ENCODE measurements around the gene BCAP31.

Gene BCAP31

DNA sequence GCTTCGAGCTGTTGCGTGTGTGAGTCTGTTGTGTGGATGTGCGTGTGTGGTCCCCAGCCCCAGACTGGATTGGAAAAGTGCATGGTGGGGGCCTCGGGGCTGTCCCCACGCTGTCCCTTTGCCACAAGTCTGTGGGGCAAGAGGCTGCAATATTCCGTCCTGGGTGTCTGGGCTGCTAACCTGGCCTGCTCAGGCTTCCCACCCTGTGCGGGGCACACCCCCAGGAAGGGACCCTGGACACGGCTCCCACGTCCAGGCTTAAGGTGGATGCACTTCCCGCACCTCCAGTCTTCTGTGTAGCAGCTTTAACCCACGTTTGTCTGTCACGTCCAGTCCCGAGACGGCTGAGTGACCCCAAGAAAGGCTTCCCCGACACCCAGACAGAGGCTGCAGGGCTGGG is 28.1 kb downstream of the BCAP31 start:
- ATAC-seq: no peak
- no peak for TF ChIP-seq OSR1 (CRISPR knock-in tag; IDR thresholded peaks at IDR 0.05)
- no peak for TF ChIP-seq CSDC2 (CRISPR knock-in tag; IDR thresholded peaks at IDR 0.05)
- no peak for TF ChIP-seq POU6F1 (CRISPR knock-in tag; IDR thresholded peaks at IDR 0.05; ENCODE audit: borderline replicate concordance, low read depth)
- TF ChIP-seq ZNF8 (CRISPR knock-in tag; IDR thresholded peaks at IDR 0.05): no peak
- TF ChIP-seq ZNF565 (CRISPR knock-in tag; conservative IDR thresholded peaks at IDR 0.05; ENCODE audit: low read depth): no peak
- no peak for TF ChIP-seq TCF4 (CRISPR knock-in tag; IDR thresholded peaks at IDR 0.05; ENCODE audit: borderline replicate concordance)
- TF ChIP-seq, protein P1, sequence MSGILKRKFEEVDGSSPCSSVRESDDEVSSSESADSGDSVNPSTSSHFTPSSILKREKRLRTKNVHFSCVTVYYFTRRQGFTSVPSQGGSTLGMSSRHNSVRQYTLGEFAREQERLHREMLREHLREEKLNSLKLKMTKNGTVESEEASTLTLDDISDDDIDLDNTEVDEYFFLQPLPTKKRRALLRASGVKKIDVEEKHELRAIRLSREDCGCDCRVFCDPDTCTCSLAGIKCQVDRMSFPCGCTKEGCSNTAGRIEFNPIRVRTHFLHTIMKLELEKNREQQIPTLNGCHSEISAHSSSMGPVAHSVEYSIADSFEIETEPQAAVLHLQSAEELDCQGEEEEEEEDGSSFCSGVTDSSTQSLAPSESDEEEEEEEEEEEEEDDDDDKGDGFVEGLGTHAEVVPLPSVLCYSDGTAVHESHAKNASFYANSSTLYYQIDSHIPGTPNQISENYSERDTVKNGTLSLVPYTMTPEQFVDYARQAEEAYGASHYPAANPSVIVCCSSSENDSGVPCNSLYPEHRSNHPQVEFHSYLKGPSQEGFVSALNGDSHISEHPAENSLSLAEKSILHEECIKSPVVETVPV (CRISPR knock-in tag; IDR thresholded peaks at IDR 0.05): no peak
- no peak for TF ChIP-seq BACH2 (CRISPR knock-in tag; IDR thresholded peaks at IDR 0.05; ENCODE audit: borderline replicate concordance)
- TF ChIP-seq SNAI2 (CRISPR knock-in tag; IDR thresholded peaks at IDR 0.05): no peak
- TF ChIP-seq TOX (CRISPR knock-in tag; IDR thresholded peaks at IDR 0.05; ENCODE audit: borderline replicate concordance): no peak
- no peak for TF ChIP-seq ZC3H10 (CRISPR knock-in tag; IDR thresholded peaks at IDR 0.05)
- no peak for TF ChIP-seq ZFP3 (CRISPR knock-in tag; IDR thresholded peaks at IDR 0.05)
- no peak for TF ChIP-seq ISL1 (CRISPR knock-in tag; IDR thresholded peaks at IDR 0.05)
- TF ChIP-seq, protein P2, sequence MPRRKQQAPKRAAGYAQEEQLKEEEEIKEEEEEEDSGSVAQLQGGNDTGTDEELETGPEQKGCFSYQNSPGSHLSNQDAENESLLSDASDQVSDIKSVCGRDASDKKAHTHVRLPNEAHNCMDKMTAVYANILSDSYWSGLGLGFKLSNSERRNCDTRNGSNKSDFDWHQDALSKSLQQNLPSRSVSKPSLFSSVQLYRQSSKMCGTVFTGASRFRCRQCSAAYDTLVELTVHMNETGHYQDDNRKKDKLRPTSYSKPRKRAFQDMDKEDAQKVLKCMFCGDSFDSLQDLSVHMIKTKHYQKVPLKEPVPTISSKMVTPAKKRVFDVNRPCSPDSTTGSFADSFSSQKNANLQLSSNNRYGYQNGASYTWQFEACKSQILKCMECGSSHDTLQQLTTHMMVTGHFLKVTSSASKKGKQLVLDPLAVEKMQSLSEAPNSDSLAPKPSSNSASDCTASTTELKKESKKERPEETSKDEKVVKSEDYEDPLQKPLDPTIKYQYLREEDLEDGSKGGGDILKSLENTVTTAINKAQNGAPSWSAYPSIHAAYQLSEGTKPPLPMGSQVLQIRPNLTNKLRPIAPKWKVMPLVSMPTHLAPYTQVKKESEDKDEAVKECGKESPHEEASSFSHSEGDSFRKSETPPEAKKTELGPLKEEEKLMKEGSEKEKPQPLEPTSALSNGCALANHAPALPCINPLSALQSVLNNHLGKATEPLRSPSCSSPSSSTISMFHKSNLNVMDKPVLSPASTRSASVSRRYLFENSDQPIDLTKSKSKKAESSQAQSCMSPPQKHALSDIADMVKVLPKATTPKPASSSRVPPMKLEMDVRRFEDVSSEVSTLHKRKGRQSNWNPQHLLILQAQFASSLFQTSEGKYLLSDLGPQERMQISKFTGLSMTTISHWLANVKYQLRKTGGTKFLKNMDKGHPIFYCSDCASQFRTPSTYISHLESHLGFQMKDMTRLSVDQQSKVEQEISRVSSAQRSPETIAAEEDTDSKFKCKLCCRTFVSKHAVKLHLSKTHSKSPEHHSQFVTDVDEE (CRISPR knock-in tag; IDR thresholded peaks at IDR 0.05): no peak
- TF ChIP-seq ARNTL (CRISPR knock-in tag; IDR thresholded peaks at IDR 0.05; ENCODE audit: borderline replicate concordance, low read depth): no peak
- no peak for TF ChIP-seq ESRRG (CRISPR knock-in tag; IDR thresholded peaks at IDR 0.05)
- TF ChIP-seq, protein P3, sequence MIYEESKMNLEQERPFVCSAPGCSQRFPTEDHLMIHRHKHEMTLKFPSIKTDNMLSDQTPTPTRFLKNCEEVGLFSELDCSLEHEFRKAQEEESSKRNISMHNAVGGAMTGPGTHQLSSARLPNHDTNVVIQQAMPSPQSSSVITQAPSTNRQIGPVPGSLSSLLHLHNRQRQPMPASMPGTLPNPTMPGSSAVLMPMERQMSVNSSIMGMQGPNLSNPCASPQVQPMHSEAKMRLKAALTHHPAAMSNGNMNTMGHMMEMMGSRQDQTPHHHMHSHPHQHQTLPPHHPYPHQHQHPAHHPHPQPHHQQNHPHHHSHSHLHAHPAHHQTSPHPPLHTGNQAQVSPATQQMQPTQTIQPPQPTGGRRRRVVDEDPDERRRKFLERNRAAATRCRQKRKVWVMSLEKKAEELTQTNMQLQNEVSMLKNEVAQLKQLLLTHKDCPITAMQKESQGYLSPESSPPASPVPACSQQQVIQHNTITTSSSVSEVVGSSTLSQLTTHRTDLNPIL (CRISPR knock-in tag; IDR thresholded peaks at IDR 0.05; ENCODE audit: low read depth): no peak
- TF ChIP-seq ZFP30 (CRISPR knock-in tag; IDR thresholded peaks at IDR 0.05): no peak

DNA sequence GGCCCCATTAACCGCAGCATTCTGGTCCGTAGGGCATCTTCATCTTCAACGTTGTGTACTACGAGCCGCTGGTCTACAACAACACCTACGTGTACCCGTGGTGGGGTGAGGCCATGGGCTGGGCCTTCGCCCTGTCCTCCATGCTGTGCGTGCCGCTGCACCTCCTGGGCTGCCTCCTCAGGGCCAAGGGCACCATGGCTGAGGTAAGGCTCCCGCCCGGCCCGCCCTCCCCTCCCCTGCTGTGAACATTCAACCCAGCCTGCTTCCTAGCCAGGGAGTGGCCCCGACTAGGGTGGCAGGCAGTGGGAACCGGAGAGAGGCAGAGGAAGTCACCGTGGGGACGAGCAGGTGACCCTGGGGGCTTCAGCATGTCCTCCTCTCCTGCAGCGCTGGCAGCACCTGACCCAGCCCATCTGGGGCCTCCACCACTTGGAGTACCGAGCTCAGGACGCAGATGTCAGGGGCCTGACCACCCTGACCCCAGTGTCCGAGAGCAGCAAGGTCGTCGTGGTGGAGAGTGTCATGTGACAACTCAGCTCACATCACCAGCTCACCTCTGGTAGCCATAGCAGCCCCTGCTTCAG is 29.4 kb downstream of the BCAP31 start:
- no peak for ATAC-seq
- no peak for TF ChIP-seq CSDC2 (CRISPR knock-in tag; IDR thresholded peaks at IDR 0.05)
- no peak for TF ChIP-seq RARB (CRISPR knock-in tag; IDR thresholded peaks at IDR 0.05)
- no peak for TF ChIP-seq ZFP3 (CRISPR knock-in tag; IDR thresholded peaks at IDR 0.05)
- TF ChIP-seq, protein P3 (CRISPR knock-in tag; IDR thresholded peaks at IDR 0.05; ENCODE audit: low read depth): no peak
- TF ChIP-seq TCF4 (CRISPR knock-in tag; IDR thresholded peaks at IDR 0.05; ENCODE audit: borderline replicate concordance): no peak
- TF ChIP-seq, protein P2 (CRISPR knock-in tag; IDR thresholded peaks at IDR 0.05): no peak
- TF ChIP-seq BACH2 (CRISPR knock-in tag; IDR thresholded peaks at IDR 0.05; ENCODE audit: borderline replicate concordance): no peak
- no peak for TF ChIP-seq ZC3H10 (CRISPR knock-in tag; IDR thresholded peaks at IDR 0.05)
- TF ChIP-seq, protein P1 (CRISPR knock-in tag; IDR thresholded peaks at IDR 0.05): no peak
- TF ChIP-seq ZNF565 (CRISPR knock-in tag; conservative IDR thresholded peaks at IDR 0.05; ENCODE audit: low read depth): no peak
- TF ChIP-seq ISL1 (CRISPR knock-in tag; IDR thresholded peaks at IDR 0.05): no peak
- no peak for TF ChIP-seq GLIS3 (CRISPR knock-in tag; IDR thresholded peaks at IDR 0.05)
- no peak for TF ChIP-seq PATZ1 (CRISPR knock-in tag; IDR thresholded peaks at IDR 0.05; ENCODE audit: borderline replicate concordance)
- no peak for TF ChIP-seq PPARA (CRISPR knock-in tag; IDR thresholded peaks at IDR 0.05; ENCODE audit: borderline replicate concordance)
